PC-3 (cell line): ENCODE results near the gene VPS37B.

ENCODE experiments used
- CTCF ChIP-seq: fragments of 300-600 bp; sonication (generic); conservative IDR thresholded peaks from 2 replicates; pipeline ENCODE4 v1.5.1; 2017; ENCODE audit warnings: antibody characterized with exemption, low read depth, mild to moderate bottlenecking, low read length
- EZH2 ChIP-seq: fragments of 300-600 bp; sonication (generic); IDR thresholded peaks from one replicate; pipeline ENCODE4 v1.6.1; 2017; ENCODE audit warnings: antibody characterized with exemption, mild to moderate bottlenecking, low read length; ENCODE audit not compliant: unreplicated experiment

GRCh38 chr12:122918827-122919226 is 22.9 kb upstream of the VPS37B start:
- TF ChIP-seq CTCF, result no peak
- TF ChIP-seq EZH2, result no peak
